Activated gamma-delta T cell (primary cell): ENCODE measurements around the gene FBXO44.

ENCODE experiments used
- DNase-seq: peaks from one replicate; lab custom pipeline; 2025; lab: John Stamatoyannopoulos, UW

FBXO44 gene

DNA sequence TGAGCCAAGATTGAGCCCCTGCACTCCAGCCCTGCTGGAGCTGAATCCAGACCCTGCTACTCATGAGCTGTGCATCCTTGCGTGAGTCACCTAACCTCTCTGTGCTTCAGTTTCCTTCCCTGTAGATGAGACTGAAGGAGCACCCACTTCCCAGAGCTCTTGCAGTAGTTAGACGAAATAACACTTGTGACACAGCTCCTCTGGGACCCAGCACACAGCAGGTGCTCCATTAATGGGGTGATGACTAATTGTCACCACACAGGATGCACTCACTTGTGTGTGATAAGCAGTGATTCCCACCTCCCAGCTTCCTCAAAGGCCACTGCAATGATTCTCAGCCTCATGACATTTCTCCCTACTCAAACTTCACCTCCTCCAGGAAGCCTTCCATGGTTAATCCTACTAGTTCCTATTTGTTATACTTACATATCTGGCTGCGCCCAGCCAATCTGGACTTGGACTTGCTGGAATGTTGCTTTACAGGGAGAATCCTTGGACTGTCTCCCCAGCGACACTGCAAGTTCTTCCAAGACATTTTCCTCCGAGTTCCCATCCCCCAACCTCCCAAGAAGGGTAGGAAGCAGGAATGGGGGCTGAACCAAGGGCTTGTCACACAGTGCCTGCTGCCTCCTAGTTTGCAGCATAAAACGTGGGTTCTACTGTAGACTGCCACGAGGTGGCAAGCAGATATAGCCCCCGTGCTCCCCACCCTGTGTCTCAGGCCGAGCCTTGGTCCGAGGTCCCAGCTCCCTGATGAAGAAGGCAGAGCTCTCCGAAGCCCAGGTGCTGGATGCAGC, 54.1 kb downstream of the FBXO44 start:
- DNase-seq, result no peak

DNA sequence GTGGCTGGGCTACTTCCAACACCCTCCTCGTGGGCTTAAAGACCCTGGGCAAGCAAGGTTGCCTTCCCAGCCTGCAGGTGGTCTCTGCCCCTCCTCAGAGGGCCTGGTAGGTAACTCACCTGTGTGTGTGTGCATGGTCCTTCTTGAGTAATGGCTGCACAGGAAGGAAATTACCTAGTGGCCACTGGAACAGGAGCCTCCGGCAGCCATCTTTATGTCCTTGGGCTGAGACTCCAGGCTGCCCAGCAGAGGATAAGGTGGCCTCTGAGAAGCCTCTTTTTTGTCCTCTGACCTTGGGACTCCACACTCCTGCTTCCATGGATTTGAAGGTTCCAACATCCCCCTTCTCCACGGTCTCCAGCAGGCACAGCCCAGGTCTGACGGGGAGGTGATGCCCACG, 56.8 kb downstream of the FBXO44 start:
- no peak for DNase-seq

DNA sequence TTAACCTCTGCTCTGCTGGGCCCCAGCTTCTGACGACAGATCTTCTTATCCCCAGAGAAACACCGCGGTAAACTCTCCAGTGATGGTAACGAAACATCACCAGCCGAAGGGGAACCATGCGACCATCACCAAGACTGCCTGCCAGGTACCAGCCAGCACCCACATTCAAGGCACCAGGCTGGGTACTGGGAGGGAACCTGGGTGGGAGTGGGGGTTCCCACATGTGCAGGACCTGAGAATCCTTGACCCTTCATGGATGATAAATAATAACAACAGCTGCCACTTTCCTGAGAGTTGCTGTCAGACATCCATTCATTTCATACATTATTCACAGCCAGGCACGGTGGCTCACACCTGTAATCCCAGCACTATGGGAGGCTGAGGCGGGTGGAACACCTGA, 57.6 kb downstream of the FBXO44 start:
- no peak for DNase-seq
